ENCODE data around the gene BCKDHA.

DNA sequence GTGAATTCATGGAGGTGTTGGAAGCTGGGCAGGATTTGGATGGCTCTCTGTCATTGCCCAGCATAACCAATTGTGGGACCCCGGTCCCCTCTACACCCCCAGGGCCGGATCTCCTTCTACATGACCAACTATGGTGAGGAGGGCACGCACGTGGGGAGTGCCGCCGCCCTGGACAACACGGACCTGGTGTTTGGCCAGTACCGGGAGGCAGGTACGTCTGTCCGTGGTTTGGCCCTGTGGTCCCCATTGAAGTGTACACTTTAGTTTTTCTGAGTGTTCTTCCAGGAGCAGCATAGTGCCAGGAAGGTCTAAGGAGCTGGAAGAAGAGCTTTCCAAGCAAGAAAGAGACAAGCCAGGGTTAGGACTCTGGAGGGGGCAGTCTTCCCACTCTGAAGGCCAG is 16.3 kb downstream of the BCKDHA start:
- no peak for TF ChIP-seq POLR2A (IDR thresholded peaks at IDR 0.05)
- TF ChIP-seq, protein P1, sequence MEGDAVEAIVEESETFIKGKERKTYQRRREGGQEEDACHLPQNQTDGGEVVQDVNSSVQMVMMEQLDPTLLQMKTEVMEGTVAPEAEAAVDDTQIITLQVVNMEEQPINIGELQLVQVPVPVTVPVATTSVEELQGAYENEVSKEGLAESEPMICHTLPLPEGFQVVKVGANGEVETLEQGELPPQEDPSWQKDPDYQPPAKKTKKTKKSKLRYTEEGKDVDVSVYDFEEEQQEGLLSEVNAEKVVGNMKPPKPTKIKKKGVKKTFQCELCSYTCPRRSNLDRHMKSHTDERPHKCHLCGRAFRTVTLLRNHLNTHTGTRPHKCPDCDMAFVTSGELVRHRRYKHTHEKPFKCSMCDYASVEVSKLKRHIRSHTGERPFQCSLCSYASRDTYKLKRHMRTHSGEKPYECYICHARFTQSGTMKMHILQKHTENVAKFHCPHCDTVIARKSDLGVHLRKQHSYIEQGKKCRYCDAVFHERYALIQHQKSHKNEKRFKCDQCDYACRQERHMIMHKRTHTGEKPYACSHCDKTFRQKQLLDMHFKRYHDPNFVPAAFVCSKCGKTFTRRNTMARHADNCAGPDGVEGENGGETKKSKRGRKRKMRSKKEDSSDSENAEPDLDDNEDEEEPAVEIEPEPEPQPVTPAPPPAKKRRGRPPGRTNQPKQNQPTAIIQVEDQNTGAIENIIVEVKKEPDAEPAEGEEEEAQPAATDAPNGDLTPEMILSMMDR (IDR thresholded peaks at IDR 0.05) = no peak

All from prostate gland (tissue), 2 donors.